Measurements from ENCODE around the gene NUTF2. TPM values are rescaled to one million over a fixed set of nuclear protein-coding genes. Genes with fewer than 3 reads are reported as not detected.

Gene NUTF2
- total and polyA plus RNA-seq, 2 of the 8 experiments (the other 6 are each of a cell fraction or from before 2014, with no cell fraction given), result 219 to 377 TPM

- TF ChIP-seq, protein P1, sequence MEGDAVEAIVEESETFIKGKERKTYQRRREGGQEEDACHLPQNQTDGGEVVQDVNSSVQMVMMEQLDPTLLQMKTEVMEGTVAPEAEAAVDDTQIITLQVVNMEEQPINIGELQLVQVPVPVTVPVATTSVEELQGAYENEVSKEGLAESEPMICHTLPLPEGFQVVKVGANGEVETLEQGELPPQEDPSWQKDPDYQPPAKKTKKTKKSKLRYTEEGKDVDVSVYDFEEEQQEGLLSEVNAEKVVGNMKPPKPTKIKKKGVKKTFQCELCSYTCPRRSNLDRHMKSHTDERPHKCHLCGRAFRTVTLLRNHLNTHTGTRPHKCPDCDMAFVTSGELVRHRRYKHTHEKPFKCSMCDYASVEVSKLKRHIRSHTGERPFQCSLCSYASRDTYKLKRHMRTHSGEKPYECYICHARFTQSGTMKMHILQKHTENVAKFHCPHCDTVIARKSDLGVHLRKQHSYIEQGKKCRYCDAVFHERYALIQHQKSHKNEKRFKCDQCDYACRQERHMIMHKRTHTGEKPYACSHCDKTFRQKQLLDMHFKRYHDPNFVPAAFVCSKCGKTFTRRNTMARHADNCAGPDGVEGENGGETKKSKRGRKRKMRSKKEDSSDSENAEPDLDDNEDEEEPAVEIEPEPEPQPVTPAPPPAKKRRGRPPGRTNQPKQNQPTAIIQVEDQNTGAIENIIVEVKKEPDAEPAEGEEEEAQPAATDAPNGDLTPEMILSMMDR (IDR thresholded peaks at IDR 0.05; ENCODE audit: control extremely low read depth in 1 of 3, insufficient read depth in 1 of 3, low read depth in 1 of 3, low read length in 3 of 3), result no peak
- no peak for TF ChIP-seq HDAC2 (IDR thresholded peaks at IDR 0.05; ENCODE audit: borderline replicate concordance in 1 of 2, low read depth in 2 of 2, low read length in 2 of 2)
- TF ChIP-seq SP4 (IDR thresholded peaks at IDR 0.05; ENCODE audit: low read length), result no peak
- no peak for TF ChIP-seq ATF2 (IDR thresholded peaks at IDR 0.05; ENCODE audit: low read length)
Observed at GRCh38 chr16:67902831-67903230, 56.1 kb downstream of the NUTF2 start (continued).
